GM23248 (cell line): ENCODE measurements around the gene SLC22A2.

Experiments used
- EZH2 ChIP-seq: fragments of 200-600 bp; sonication (generic); IDR thresholded peaks from 2 replicates; pipeline ENCODE4 v1.6.1; 2018; ENCODE audit warnings: antibody characterized with exemption, mild to moderate bottlenecking; ENCODE audit not compliant: insufficient read depth, poor library complexity, severe bottlenecking
- EZH2phosphoT487 ChIP-seq: fragments of 200-600 bp; sonication (generic); IDR thresholded peaks from 2 replicates; pipeline ENCODE4 v1.6.1; 2018; ENCODE audit warnings: antibody characterized with exemption, moderate library complexity, mild to moderate bottlenecking, low read depth; ENCODE audit not compliant: insufficient read depth

GRCh38 chr6:160178271-160178670 is 80.3 kb downstream of the SLC22A2 start:
- TF ChIP-seq EZH2: no peak
- TF ChIP-seq EZH2phosphoT487: no peak
